Colonic mucosa (tissue), 4 donors: ENCODE data around the gene ADGRA1. TPM values are rescaled to one million over a fixed set of nuclear protein-coding genes. Genes with fewer than 3 reads are reported as not detected.

Experiments used
- DNase-seq: peaks from one replicate; pipeline ENCODE4 v3.0.0-alpha.2; 2020
- H3K27ac ChIP-seq: fragments of 200-600 bp; one replicate; pipeline ENCODE4 v1.8.0; 2021
- H3K27me3 ChIP-seq: fragments of 200-600 bp; one replicate; pipeline ENCODE4 v1.8.0; 2021
- H3K36me3 ChIP-seq: fragments of 200-600 bp; one replicate; pipeline ENCODE4 v1.8.0; 2021
- H3K4me1 ChIP-seq: fragments of 200-600 bp; one replicate; pipeline ENCODE4 v1.8.0; 2021; ENCODE audit warnings: mild to moderate bottlenecking
- H3K4me3 ChIP-seq: fragments of 200-600 bp; one replicate; pipeline ENCODE4 v1.8.0; 2021
- H3K9ac ChIP-seq, 2 donors: one replicate each; pipeline ENCODE4 v1.7.0; 2013; ENCODE audit warnings: control low read depth in 2 of 2, low read depth in 2 of 2, low read length in 2 of 2
- H3K9me3 ChIP-seq: fragments of 200-600 bp; one replicate; pipeline ENCODE4 v1.8.0; 2021
- intact Hi-C: fragments of 100-400 bp; cut with DNase I; formaldehyde crosslinking; loops from one replicate; pipeline ENCODE4 v1.14.1; 2022
- total RNA-seq, 2 donors: library from RNA; stranded (reverse); fragmentation: NEBNext Ultra II Directional in 1 of 2; extraction: Animal tissue kit (Norgen Biotek cat#: 25700) in 1 of 2; gene quantifications; one replicate each; pipeline ENCODE4 v1.2.1, GENCODE V29; 2021
- TF ChIP-seq, protein P1 (sequence below): fragments of 200-600 bp; IDR thresholded peaks from one replicate; pipeline ENCODE4 v1.8.0; 2022; ENCODE audit warnings: antibody characterized with exemption, mild to moderate bottlenecking
- donor health status: healthy.
- donor health status: DM: no; HTN: no; CAD: no.
- donor health status: DM: no; HTN: no; CAD: no.

ADGRA1 gene
- total RNA-seq, 2 donors from 2014 or later: not detected

DNA sequence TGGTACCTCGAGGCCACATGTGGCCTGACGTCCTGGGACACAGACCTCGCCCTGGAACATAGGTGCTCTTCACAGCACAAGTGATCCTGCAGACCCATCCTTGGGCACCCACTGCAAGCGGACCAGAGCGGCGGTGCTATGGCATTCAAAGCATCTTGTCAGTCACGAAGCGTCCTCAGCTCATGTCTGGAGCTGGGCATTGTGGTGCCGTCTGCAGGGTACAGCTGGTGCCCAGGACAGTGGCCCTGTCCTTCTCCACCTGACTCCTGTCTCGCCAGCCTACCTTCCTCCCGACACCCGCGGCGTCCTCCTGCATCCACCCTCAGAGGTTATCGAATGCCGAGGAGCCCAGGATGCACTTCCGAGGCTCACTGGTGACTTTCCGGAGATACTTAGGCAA is 26.5 kb downstream of the ADGRA1 start:
- Histone ChIP-seq H3K4me1 (no peaks in the 10 kb centered on the region), H3K4me3 (no peak overlapping the region), H3K27ac (no peak overlapping the region), H3K36me3 (no peaks in the 10 kb centered on the region), H3K9ac (no peak overlapping the region), H3K9me3 (no peaks in the 10 kb centered on the region), H3K27me3 (no peaks in the 10 kb centered on the region)
- no peak for DNase-seq
- TF ChIP-seq, protein P1, sequence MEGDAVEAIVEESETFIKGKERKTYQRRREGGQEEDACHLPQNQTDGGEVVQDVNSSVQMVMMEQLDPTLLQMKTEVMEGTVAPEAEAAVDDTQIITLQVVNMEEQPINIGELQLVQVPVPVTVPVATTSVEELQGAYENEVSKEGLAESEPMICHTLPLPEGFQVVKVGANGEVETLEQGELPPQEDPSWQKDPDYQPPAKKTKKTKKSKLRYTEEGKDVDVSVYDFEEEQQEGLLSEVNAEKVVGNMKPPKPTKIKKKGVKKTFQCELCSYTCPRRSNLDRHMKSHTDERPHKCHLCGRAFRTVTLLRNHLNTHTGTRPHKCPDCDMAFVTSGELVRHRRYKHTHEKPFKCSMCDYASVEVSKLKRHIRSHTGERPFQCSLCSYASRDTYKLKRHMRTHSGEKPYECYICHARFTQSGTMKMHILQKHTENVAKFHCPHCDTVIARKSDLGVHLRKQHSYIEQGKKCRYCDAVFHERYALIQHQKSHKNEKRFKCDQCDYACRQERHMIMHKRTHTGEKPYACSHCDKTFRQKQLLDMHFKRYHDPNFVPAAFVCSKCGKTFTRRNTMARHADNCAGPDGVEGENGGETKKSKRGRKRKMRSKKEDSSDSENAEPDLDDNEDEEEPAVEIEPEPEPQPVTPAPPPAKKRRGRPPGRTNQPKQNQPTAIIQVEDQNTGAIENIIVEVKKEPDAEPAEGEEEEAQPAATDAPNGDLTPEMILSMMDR: no peak
- intact Hi-C loops: no loop called here

DNA sequence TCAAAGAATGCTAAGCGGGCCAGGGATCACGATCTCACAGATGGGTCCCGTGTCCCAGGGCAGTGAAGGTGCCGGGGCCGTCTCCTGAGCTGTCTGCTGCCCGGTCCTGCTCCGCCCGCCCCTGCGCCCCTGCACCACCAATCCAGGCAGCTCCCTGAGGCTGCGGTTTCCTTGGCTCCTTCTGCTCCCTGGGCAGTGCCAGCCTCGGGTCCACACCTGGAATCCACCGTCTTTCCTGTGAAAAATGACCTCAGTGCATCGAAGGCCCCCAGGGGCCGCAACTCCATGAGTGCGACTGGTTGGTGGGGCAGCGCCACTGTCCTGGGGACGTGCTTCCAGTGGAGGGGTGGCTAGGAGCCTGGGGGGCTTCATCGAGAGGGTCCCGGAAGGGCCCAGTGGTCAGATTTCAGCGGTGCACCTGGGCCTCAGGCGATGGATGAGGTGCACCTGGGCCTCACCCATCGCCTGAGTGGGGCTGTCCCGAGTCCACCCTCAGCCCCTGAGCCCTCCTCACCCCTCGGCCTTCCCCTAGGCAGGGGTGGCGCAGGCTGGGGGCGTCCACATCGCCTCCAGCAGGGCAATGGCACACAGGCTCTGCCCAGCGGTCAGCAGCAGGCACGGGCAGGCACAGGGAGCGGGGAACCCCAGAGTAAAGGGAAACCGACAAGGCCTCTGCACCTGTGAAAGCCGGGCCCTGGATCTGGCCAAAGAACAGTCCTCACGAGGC is 27.2 kb downstream of the ADGRA1 start:
- DNase-seq: no peak

DNA sequence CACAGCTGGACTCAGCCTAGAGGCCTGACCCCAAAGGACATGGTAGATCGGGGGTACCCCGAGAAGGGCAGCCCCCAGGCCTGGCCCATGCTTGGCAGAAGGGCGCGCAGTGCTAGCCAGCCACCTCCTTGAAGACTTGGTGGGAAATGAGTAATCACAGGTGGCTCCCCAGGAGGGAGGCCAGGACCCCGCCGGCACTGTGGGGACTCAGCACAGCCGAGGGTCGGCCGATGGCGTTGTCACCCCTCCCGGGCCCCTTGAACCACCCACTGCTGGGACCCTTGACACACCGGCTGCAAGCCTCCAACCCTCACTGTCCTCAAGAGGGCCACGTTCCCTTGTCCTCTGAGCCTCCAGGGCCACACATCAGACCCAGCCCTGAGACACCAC is 27.7 kb downstream of the ADGRA1 start:
- H3K4me1 ChIP-seq: no peaks in the 10 kb centered on the region
- intact Hi-C loops: no loop called here
- no peak for DNase-seq
- H3K36me3 ChIP-seq: no peaks in the 10 kb centered on the region
- H3K4me3 ChIP-seq: no peak overlapping the region
- H3K9ac ChIP-seq: no peak overlapping the region
- TF ChIP-seq, protein P1: no peak
- H3K27ac ChIP-seq: no peak overlapping the region
- no peaks in the 10 kb centered on the region for H3K9me3 ChIP-seq
- H3K27me3 ChIP-seq: no peaks in the 10 kb centered on the region

More for the DNA sequence above, 27.2 kb downstream of the ADGRA1 start:
- Histone ChIP-seq H3K9ac (no peak overlapping the region), H3K27ac (no peak overlapping the region), H3K27me3 (no peaks in the 10 kb centered on the region), H3K4me3 (no peak overlapping the region), H3K9me3 (no peaks in the 10 kb centered on the region), H3K4me1 (no peaks in the 10 kb centered on the region), H3K36me3 (no peaks in the 10 kb centered on the region)
- intact Hi-C loops: no loop called here
- TF ChIP-seq, protein P1: no peak

DNA sequence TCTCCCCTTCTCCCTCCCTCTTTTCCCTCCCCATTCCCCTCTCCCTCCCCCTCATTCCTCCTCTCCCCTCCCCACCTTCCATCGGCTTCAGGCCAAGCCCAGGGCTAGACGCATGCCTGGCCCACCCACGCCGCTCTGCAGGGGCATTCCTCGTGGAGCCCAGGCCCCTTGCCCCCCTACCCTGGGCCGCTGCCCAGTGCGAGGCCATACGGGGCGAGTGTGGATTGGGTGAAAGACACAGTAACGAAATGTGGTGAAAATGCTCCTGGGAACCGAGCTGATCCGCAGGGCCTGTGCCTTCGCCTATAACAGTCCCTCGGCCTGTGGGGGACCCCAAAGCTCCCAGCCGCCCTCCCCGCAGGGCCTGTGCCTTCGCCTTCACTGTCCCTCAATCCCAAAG is 28.3 kb downstream of the ADGRA1 start:
- H3K4me1 ChIP-seq: no peaks in the 10 kb centered on the region
- no peak overlapping the region for H3K9ac ChIP-seq
- TF ChIP-seq, protein P1: no peak
- intact Hi-C loops: no loop called here
- no peaks in the 10 kb centered on the region for H3K27me3 ChIP-seq
- no peak for DNase-seq
- no peak overlapping the region for H3K27ac ChIP-seq
- no peaks in the 10 kb centered on the region for H3K9me3 ChIP-seq
- H3K4me3 ChIP-seq: no peak overlapping the region
- no peaks in the 10 kb centered on the region for H3K36me3 ChIP-seq

DNA sequence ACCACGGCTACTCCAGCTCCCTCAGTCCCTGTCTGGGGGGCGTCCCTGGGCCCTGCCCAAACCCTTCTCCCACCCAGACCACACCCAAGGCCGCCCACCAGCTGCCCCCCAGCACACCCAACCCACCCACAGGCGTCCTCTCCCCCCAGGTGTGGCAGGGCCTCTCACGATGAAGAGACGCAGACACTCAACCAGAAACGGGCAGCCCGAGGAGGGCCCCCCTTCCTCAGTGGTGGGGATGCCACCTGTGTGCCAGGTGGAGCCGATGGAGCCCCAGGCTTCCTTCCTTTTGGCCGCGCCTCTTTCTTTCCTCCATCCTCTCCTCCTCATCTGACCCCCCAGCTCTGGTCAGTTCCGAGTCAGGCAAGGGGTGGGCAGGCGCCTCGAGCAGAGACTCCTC is 28.7 kb downstream of the ADGRA1 start:
- no peak overlapping the region for H3K9ac ChIP-seq
- intact Hi-C loops: no loop called here
- no peak for DNase-seq
- no peaks in the 10 kb centered on the region for H3K4me1 ChIP-seq
- H3K27ac ChIP-seq: no peak overlapping the region
- H3K36me3 ChIP-seq: no peaks in the 10 kb centered on the region
- no peaks in the 10 kb centered on the region for H3K9me3 ChIP-seq
- no peaks in the 10 kb centered on the region for H3K27me3 ChIP-seq
- H3K4me3 ChIP-seq: no peak overlapping the region
- TF ChIP-seq, protein P1: no peak
